ENCODE results near the gene SHANK1. TPM values are rescaled to one million over a fixed set of nuclear protein-coding genes. Genes with fewer than 3 reads are reported as not detected.

SHANK1 gene
- total and polyA plus RNA-seq, 2 donors (not counting 3 experiments of a cell fraction or from before 2014, with no cell fraction given): 0.66 to 1.9 TPM

GRCh38 chr19:50666346-50667176 is 53.0 kb downstream of the SHANK1 start:
- H3K9me1 ChIP-seq (replicated peaks; ENCODE audit: control insufficient read depth, extremely low read depth, insufficient read depth, low read length): no peaks in the 10 kb centered on the region
- BruUV-seq (replicated peaks): no TSS peak
- no peak overlapping the region for H2AFZ ChIP-seq (ENCODE audit: low read depth, low read length)
- FAIRE-seq (no peak), DNase-seq (ENCODE audit: low read depth, low spot score) (no peak)
- H3K9me3 ChIP-seq (replicated peaks; ENCODE audit: control insufficient read depth, insufficient read depth, low read length): no peaks in the 10 kb centered on the region
- intact Hi-C loops (cut with micrococcal nuclease) (no loop called here), dilution Hi-C loops (cut with MboI; ENCODE audit: extremely low pct_ligation_motif_present, low sequenced_read_pairs) (no loop called here)
- no peaks in the 10 kb centered on the region for H3K79me2 ChIP-seq (ENCODE audit: control insufficient read depth, insufficient read depth, low read length)
- no peaks in the 10 kb centered on the region for H3K4me1 ChIP-seq (ENCODE audit: control insufficient read depth, extremely low read depth, insufficient read depth, low read length)
- H3K4me2 ChIP-seq (ENCODE audit: insufficient read depth, low read length): no peak overlapping the region
- ChIA-PET POLR2A (no interaction called here), CTCF (interaction anchor here (0.8 to 1.9 kb wide), 4 partner anchors 30 to 129 kb away, joined by 3 to 4 read pairs (median 3); no protein-coding TSS in a partner anchor)
- no peak overlapping the region for H3K4me3 ChIP-seq (replicated peaks in 1 of 3; ENCODE audit: insufficient read depth in 1 of 3, low read depth in 1 of 3, low read length in 3 of 3)
- no peak overlapping the region for H3K9ac ChIP-seq (replicated peaks; ENCODE audit: extremely low read depth, insufficient read depth, low read length)
- no peaks in the 10 kb centered on the region for H3K36me3 ChIP-seq (ENCODE audit: control insufficient read depth in 2 of 2, extremely low read depth in 1 of 2, insufficient read depth in 2 of 2, low read length in 2 of 2)
- H4K20me1 ChIP-seq (replicated peaks; ENCODE audit: control insufficient read depth, extremely low read depth, insufficient read depth, low read length): no peaks in the 10 kb centered on the region
- no peak for TF ChIP-seq GATA2 (IDR thresholded peaks at IDR 0.05; ENCODE audit: insufficient read depth, insufficient read length, low read depth, low read length)
- TF ChIP-seq POLR2A (IDR thresholded peaks at IDR 0.05; ENCODE audit: low read depth, low read length): no peak
- no peak for TF ChIP-seq MAX (IDR thresholded peaks at IDR 0.05; ENCODE audit: insufficient read depth, insufficient read length)
- no peak for TF ChIP-seq EZH2 (IDR thresholded peaks at IDR 0.05; ENCODE audit: borderline replicate concordance, low read depth, low read length, severe bottlenecking)
- TF ChIP-seq MYC (IDR thresholded peaks at IDR 0.05; ENCODE audit: low read depth, low read length): no peak
- no peak for TF ChIP-seq POLR2AphosphoS5 (IDR thresholded peaks at IDR 0.05; ENCODE audit: insufficient read depth, low read depth, low read length)
- no peak for TF ChIP-seq JUN (IDR thresholded peaks at IDR 0.05; ENCODE audit: borderline replicate concordance, insufficient read depth, insufficient read length, low read depth)
- no peak for TF ChIP-seq CTCF (IDR thresholded peaks at IDR 0.05; ENCODE audit: extremely low read depth in 1 of 2, insufficient read depth in 1 of 2, low read depth in 1 of 2, low read length in 2 of 2)
- TF ChIP-seq FOS (IDR thresholded peaks at IDR 0.05; ENCODE audit: borderline replicate concordance, insufficient read depth, low read length): no peak
- no peak overlapping the region for H3K27ac ChIP-seq (ENCODE audit: insufficient read depth, low read depth, low read length)
- peaks cover 17 to 31% of the 10 kb centered on the region in 2 experiments for H3K27me3 ChIP-seq (ENCODE audit: control insufficient read depth in 2 of 2, insufficient read depth in 2 of 2, low read length in 2 of 2)

All from endothelial cell of umbilical vein (primary cell).